ENCODE measurements around the gene FAM200A.

DNA sequence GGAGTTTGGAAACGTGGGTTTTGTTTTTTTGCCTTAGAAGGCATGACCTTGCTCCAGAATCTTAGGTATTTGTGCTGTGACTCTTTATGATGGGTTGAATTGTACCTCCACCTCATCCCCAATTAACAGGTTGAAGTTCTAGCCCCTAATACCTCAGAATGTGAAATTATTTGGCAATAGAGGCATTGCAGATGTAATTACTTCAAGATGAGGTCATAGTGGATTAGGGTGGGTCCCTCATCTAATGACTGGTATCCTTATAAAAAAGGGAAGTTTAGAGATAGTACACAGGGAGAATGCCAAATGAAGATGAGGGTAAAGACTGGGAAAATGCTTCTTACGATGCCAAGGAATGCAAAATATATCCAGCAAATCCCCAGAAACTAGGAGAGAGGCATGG lies 3.0 kb upstream of the FAM200A start:
- TF ChIP-seq POLR2A (IDR thresholded peaks at IDR 0.05) = no peak
- TF ChIP-seq, protein P1, sequence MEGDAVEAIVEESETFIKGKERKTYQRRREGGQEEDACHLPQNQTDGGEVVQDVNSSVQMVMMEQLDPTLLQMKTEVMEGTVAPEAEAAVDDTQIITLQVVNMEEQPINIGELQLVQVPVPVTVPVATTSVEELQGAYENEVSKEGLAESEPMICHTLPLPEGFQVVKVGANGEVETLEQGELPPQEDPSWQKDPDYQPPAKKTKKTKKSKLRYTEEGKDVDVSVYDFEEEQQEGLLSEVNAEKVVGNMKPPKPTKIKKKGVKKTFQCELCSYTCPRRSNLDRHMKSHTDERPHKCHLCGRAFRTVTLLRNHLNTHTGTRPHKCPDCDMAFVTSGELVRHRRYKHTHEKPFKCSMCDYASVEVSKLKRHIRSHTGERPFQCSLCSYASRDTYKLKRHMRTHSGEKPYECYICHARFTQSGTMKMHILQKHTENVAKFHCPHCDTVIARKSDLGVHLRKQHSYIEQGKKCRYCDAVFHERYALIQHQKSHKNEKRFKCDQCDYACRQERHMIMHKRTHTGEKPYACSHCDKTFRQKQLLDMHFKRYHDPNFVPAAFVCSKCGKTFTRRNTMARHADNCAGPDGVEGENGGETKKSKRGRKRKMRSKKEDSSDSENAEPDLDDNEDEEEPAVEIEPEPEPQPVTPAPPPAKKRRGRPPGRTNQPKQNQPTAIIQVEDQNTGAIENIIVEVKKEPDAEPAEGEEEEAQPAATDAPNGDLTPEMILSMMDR (IDR thresholded peaks at IDR 0.05) = no peak

Measured in adrenal gland (tissue), 5 donors.